GM23248 (cell line): Measurements from ENCODE around the gene TFPT.

Source experiments
- EZH2 ChIP-seq: fragments of 200-600 bp; sonication (generic); IDR thresholded peaks from 2 replicates; pipeline ENCODE4 v1.6.1; 2018; ENCODE audit warnings: antibody characterized with exemption, mild to moderate bottlenecking; ENCODE audit not compliant: insufficient read depth, poor library complexity, severe bottlenecking
- EZH2phosphoT487 ChIP-seq: fragments of 200-600 bp; sonication (generic); IDR thresholded peaks from 2 replicates; pipeline ENCODE4 v1.6.1; 2018; ENCODE audit warnings: antibody characterized with exemption, moderate library complexity, mild to moderate bottlenecking, low read depth; ENCODE audit not compliant: insufficient read depth

DNA sequence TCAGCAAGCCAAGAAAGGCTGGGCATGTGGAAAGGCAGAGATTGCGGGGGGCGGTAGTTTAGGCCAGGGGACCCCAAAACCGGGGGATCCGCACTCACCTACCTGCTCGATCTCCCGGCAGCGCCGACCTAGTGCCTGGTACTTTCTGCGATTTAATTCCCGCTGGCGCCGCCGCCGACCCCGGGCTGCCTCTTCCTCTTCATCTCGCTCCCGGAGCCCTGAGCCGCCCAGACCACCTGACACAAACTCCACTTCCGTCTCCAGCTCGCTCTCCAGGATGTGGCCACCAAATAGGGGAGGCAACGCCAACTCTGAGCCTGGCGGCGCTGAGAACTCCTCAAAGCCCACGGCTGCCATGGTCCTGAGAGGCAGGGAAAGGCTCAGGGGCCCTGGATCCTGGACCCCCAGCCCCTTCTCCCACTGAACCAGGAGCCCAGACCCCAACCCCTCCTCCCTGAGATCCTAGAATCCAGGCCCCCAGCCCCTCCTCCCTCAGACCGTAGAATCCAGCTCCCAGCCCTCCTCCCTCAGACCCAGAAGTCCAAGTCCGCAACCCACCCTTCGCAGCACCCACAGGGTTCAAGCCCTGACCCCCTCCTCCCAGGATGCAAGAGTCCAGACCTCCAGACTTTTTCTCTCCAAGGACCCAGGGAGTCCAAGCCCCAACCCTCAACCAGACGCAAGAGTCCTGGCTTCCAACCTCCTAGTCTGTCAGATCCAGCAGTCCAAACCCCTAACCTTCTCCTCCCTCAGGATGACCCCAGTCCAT is 933 bp downstream of the TFPT start:
- no peak for TF ChIP-seq EZH2
- TF ChIP-seq EZH2phosphoT487: no peak
